SJSA1 (cell line): ENCODE data around the gene CCDC126. TPM values are rescaled to one million over a fixed set of nuclear protein-coding genes. Genes with fewer than 3 reads are reported as not detected.
"Not testable (repeated sequence)": the region's sequence is repeated elsewhere in the genome, so short reads cannot be mapped to it uniquely, and the experiment has no call there.

Experiments used
- DNase-seq, 2 experiments: peaks; one replicate each; pipeline ENCODE4 v3.0.0-alpha.2; 2015 to 2020; ENCODE audit warnings: low spot score in 2 of 2, low read depth in 1 of 2
- H3K27ac ChIP-seq: fragments of 250-450 bp; sonication (Bioruptor Pico); 2 replicates; pipeline ENCODE4 v1.5.1; 2020; ENCODE audit warnings: mild to moderate bottlenecking, moderate library complexity
- H3K27me3 ChIP-seq: fragments of 250-450 bp; sonication (Bioruptor Pico); replicated peaks from 2 replicates; pipeline ENCODE4 v1.5.1; 2020; ENCODE audit warnings: mild to moderate bottlenecking, moderate library complexity
- H3K36me3 ChIP-seq: fragments of 250-450 bp; sonication (Bioruptor Pico); 2 replicates; pipeline ENCODE4 v1.5.1; 2020; ENCODE audit warnings: mild to moderate bottlenecking
- H3K4me1 ChIP-seq: fragments of 250-450 bp; sonication (Bioruptor Pico); replicated peaks from 2 replicates; pipeline ENCODE4 v1.6.1; 2021; ENCODE audit warnings: mild to moderate bottlenecking
- H3K4me3 ChIP-seq: fragments of 250-450 bp; sonication (Bioruptor Pico); 2 replicates; pipeline ENCODE4 v1.5.1; 2020; ENCODE audit warnings: mild to moderate bottlenecking
- H3K9me3 ChIP-seq: fragments of 250-450 bp; sonication (Bioruptor Pico); replicated peaks from 2 replicates; pipeline ENCODE4 v1.5.1; 2020; ENCODE audit warnings: mild to moderate bottlenecking
- total RNA-seq: library from RNA; depleted of rRNA; stranded (reverse); fragments of >200 nt; shearing (Covaris generic); gene quantifications from 2 replicates; pipeline ENCODE4 v1.2.3, GENCODE V29; 2014; rRNA removed

The CCDC126 gene
- 34.7 and 52.1 TPM in 2 replicates for total RNA-seq

- peaks cover 52% of the 10 kb centered on the region for H3K4me1 ChIP-seq
Observed at GRCh38 chr7:23597094-23598091, at the start of gene CCDC126. Gene CCDC126, plus strand, starts transcription at chr7:23597382. Its CDS starts 13,934 bp downstream, at chr7:23611316.

GRCh38 chr7:23547662-23548061, 49.5 kb upstream of the CCDC126 start:
- DNase-seq: no peak
- H3K9me3 ChIP-seq: peaks cover 2% of the 10 kb centered on the region; the same call in 1 of the 2 replicates
- H3K36me3 ChIP-seq: no peaks in the 10 kb centered on the region
- no peak overlapping the region for H3K27ac ChIP-seq
- H3K4me1 ChIP-seq: no peaks in the 10 kb centered on the region
- H3K4me3 ChIP-seq: no peak overlapping the region
- no peaks in the 10 kb centered on the region for H3K27me3 ChIP-seq

More at GRCh38 chr7:23597094-23598091, at the start of gene CCDC126:
- DNase-seq: peak; percentile 87 to 91
- Histone ChIP-seq H3K36me3 (no peaks in the 10 kb centered on the region), H3K4me3 (peak within 1 kb of the TSS; percentile 60), H3K27me3 (no peaks in the 10 kb centered on the region), H3K27ac (peak within 1 kb of the TSS; percentile 55), H3K9me3 (no peaks in the 10 kb centered on the region)

- H3K36me3 ChIP-seq: no peaks in the 10 kb centered on the region
- peaks cover 16% of the 10 kb centered on the region for H3K27me3 ChIP-seq
- H3K4me1 ChIP-seq: no peaks in the 10 kb centered on the region
- no peak overlapping the region for H3K27ac ChIP-seq
- DNase-seq: no peak
- H3K4me3 ChIP-seq: no peak overlapping the region
- no peaks in the 10 kb centered on the region for H3K9me3 ChIP-seq
Observed at GRCh38 chr7:23558303-23558702, 38.9 kb upstream of the CCDC126 start.

GRCh38 chr7:23570592-23571200, 26.5 kb upstream of the CCDC126 start:
- peaks cover 4% of the 10 kb centered on the region; the same call in 1 of the 2 replicates for H3K4me1 ChIP-seq
- H3K27ac ChIP-seq: no peak overlapping the region
- peak; percentile 83 to 87 for DNase-seq
- peaks cover 3% of the 10 kb centered on the region for H3K27me3 ChIP-seq
- H3K36me3 ChIP-seq: no peaks in the 10 kb centered on the region
- no peak overlapping the region for H3K4me3 ChIP-seq
- no peaks in the 10 kb centered on the region for H3K9me3 ChIP-seq

GRCh38 chr7:23581975-23582374, 15.2 kb upstream of the CCDC126 start:
- H3K4me3 ChIP-seq, H3K9me3 ChIP-seq, H3K27ac ChIP-seq, H3K27me3 ChIP-seq, H3K4me1 ChIP-seq, DNase-seq, H3K36me3 ChIP-seq: not testable (repeated sequence)

- not testable (repeated sequence) for H3K27ac ChIP-seq, H3K9me3 ChIP-seq, H3K27me3 ChIP-seq, H3K36me3 ChIP-seq, H3K4me1 ChIP-seq, DNase-seq, H3K4me3 ChIP-seq
Observed at GRCh38 chr7:23585304-23585703, 11.9 kb upstream of the CCDC126 start.

GRCh38 chr7:23586159-23586558, 11.0 kb upstream of the CCDC126 start:
- Histone ChIP-seq H3K4me1 (no peaks in the 10 kb centered on the region), H3K4me3 (no peak overlapping the region), H3K9me3 (no peaks in the 10 kb centered on the region), H3K36me3 (no peaks in the 10 kb centered on the region), H3K27me3 (no peaks in the 10 kb centered on the region), H3K27ac (no peak overlapping the region)
- no peak for DNase-seq

GRCh38 chr7:23590529-23590928, 6.7 kb upstream of the CCDC126 start:
- 0 out of 2 replicates have a peak, but pooled peaks cover 6% of the 10 kb centered on the region for H3K4me1 ChIP-seq
- H3K27ac ChIP-seq: no peak overlapping the region
- DNase-seq: no peak

GRCh38 chr7:23593706-23594105, 3.5 kb upstream of the CCDC126 start:
- Histone ChIP-seq H3K9me3 (no peaks in the 10 kb centered on the region), H3K36me3 (no peaks in the 10 kb centered on the region), H3K4me3 (no peak overlapping the region), H3K27me3 (no peaks in the 10 kb centered on the region), H3K27ac (no peak overlapping the region), H3K4me1 (peaks cover 17% of the 10 kb centered on the region)
- DNase-seq: no peak

More at GRCh38 chr7:23590529-23590928, 6.7 kb upstream of the CCDC126 start:
- Histone ChIP-seq H3K4me3 (no peak overlapping the region), H3K9me3 (no peaks in the 10 kb centered on the region), H3K27me3 (no peaks in the 10 kb centered on the region), H3K36me3 (no peaks in the 10 kb centered on the region)

GRCh38 chr7:23594879-23595604, 2.1 kb upstream of the CCDC126 start:
- no peak for DNase-seq
- Histone ChIP-seq H3K4me3 (no peak overlapping the region), H3K27ac (no peak overlapping the region), H3K27me3 (no peaks in the 10 kb centered on the region), H3K36me3 (no peaks in the 10 kb centered on the region), H3K4me1 (peaks cover 28% of the 10 kb centered on the region), H3K9me3 (no peaks in the 10 kb centered on the region)

GRCh38 chr7:23598296-23598695, 1.1 kb downstream of the CCDC126 start:
- Histone ChIP-seq H3K9me3 (no peaks in the 10 kb centered on the region), H3K4me3 (peak overlapping the region; percentile 60), H3K36me3 (no peaks in the 10 kb centered on the region), H3K27ac (peak overlapping the region; percentile 55; the same call in 1 of the 2 replicates), H3K27me3 (no peaks in the 10 kb centered on the region), H3K4me1 (peaks cover 60% of the 10 kb centered on the region)
- no peak for DNase-seq

GRCh38 chr7:23600236-23600635, 3.1 kb downstream of the CCDC126 start:
- H3K27me3 ChIP-seq: no peaks in the 10 kb centered on the region
- peak in 1 of 2 experiments; percentile 75 for DNase-seq
- no peaks in the 10 kb centered on the region for H3K36me3 ChIP-seq
- H3K4me3 ChIP-seq: no peak overlapping the region
- H3K4me1 ChIP-seq: peaks cover 62% of the 10 kb centered on the region
- no peaks in the 10 kb centered on the region for H3K9me3 ChIP-seq
- no peak overlapping the region; the same call in 1 of the 2 replicates for H3K27ac ChIP-seq

- Histone ChIP-seq H3K27me3 (no peaks in the 10 kb centered on the region), H3K4me3 (no peak overlapping the region), H3K9me3 (no peaks in the 10 kb centered on the region), H3K27ac (no peak overlapping the region), H3K36me3 (peaks cover 4% of the 10 kb centered on the region; the same call in 1 of the 2 replicates), H3K4me1 (peaks cover 51% of the 10 kb centered on the region)
- DNase-seq: no peak
Observed at GRCh38 chr7:23603632-23604295, 6.6 kb downstream of the CCDC126 start.
